OCI-LY1 (cell line): ENCODE measurements around the gene EMP3.

Source experiments
- EZH2 ChIP-seq: fragments of 200-600 bp; sonication (generic), shearing (Covaris generic); IDR thresholded peaks from 2 replicates; pipeline ENCODE4 v1.8.0; 2017; ENCODE audit warnings: borderline replicate concordance, mixed run types, mild to moderate bottlenecking, antibody characterized with exemption, low read length, moderate library complexity, mixed read lengths
- TF ChIP-seq, protein P1 (sequence below): fragments of 200-600 bp; sonication (generic), shearing (Covaris generic); IDR thresholded peaks from 2 replicates; pipeline ENCODE4 v1.5.1; 2017; ENCODE audit warnings: mild to moderate bottlenecking, antibody characterized with exemption, low read length, moderate library complexity, mixed read lengths

DNA sequence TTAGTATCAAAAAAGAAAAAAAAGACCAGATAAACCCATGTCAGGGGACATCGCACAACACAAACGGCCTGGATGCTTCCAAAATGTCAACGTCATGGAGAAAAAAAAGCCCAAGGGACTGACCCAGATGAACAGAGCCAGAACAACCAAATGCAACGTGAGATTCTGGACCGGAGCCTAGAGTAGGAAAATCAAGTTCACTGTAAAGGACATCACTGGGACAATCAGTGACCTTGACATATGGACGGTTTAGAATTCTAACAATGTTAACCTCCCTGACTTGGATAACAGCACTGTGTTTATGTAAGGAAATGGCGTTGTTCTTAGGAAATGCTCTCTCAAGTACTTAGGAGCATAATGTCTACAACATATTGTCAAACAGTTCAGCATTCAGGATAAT, 15.1 kb upstream of the EMP3 start:
- TF ChIP-seq EZH2 = no peak
- TF ChIP-seq, protein P1, sequence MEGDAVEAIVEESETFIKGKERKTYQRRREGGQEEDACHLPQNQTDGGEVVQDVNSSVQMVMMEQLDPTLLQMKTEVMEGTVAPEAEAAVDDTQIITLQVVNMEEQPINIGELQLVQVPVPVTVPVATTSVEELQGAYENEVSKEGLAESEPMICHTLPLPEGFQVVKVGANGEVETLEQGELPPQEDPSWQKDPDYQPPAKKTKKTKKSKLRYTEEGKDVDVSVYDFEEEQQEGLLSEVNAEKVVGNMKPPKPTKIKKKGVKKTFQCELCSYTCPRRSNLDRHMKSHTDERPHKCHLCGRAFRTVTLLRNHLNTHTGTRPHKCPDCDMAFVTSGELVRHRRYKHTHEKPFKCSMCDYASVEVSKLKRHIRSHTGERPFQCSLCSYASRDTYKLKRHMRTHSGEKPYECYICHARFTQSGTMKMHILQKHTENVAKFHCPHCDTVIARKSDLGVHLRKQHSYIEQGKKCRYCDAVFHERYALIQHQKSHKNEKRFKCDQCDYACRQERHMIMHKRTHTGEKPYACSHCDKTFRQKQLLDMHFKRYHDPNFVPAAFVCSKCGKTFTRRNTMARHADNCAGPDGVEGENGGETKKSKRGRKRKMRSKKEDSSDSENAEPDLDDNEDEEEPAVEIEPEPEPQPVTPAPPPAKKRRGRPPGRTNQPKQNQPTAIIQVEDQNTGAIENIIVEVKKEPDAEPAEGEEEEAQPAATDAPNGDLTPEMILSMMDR = no peak
